ENCODE results near the gene CHRND.

CHRND gene

GRCh38 chr2:232577841-232578240 lies 51.9 kb downstream of the CHRND start:
- Histone ChIP-seq H3K27ac (no peak overlapping the region), H3K4me2 (no peak overlapping the region), H3K4me3 (no peak overlapping the region), H4K20me1 (no peaks in the 10 kb centered on the region), H3K9me3 (no peaks in the 10 kb centered on the region), H3K27me3 (no peaks in the 10 kb centered on the region), H3K9ac (no peak overlapping the region), H3K36me3 (peaks cover 62% of the 10 kb centered on the region), H3K4me1 (peaks cover 7% of the 10 kb centered on the region; the same call in 1 of the 2 replicates)
- no peak for TF ChIP-seq Cebpa-rat (IDR thresholded peaks at IDR 0.05)

DNA sequence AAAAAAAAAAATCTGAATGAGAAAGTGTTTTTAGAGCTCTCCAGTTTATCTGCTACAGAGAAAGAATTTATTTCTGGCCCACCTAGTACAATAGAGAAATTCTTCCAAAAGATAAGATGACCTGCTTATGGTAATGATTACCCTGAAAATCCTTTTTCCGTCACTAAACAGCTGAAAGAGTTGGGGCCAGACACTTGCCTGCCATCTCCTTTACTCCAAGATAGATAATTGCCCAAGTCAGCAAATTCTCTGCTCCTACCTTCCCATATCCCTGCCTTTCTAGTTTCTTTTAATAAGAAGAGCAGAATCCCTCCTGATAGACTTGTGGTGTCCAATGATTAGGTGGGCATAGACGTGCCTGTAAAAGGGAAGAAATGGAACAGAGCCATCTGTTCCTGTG lies 52.7 kb downstream of the CHRND start:
- Histone ChIP-seq H3K4me1 (peaks cover 7% of the 10 kb centered on the region; the same call in 1 of the 2 replicates), H3K4me3 (no peak overlapping the region), H3K27ac (no peak overlapping the region), H3K4me2 (no peak overlapping the region), H4K20me1 (no peaks in the 10 kb centered on the region), H3K9me3 (no peaks in the 10 kb centered on the region), H3K36me3 (peaks cover 62% of the 10 kb centered on the region), H3K9ac (no peak overlapping the region), H3K27me3 (no peaks in the 10 kb centered on the region)
- TF ChIP-seq Cebpa-rat (IDR thresholded peaks at IDR 0.05) = no peak

DNA sequence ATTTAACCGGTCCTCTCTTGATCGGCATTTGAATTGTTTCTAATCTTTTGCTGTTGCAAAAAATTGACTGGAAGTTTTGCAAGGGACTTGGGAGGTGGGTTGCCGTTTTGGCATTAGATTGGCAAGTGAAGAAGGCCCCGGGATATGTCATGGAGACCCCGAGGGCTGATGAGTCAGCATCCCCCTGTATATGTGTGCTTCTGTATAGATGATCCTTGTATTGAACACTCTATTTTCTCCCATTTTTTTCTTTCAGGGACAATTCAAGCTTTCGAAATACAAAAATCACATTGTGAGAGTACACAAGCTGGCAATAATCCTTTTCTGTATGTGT lies 54.7 kb downstream of the CHRND start:
- Histone ChIP-seq H3K4me1 (peaks cover 7% of the 10 kb centered on the region; the same call in 1 of the 2 replicates), H3K4me2 (no peak overlapping the region), H3K27me3 (no peaks in the 10 kb centered on the region), H3K36me3 (peaks cover 58% of the 10 kb centered on the region), H4K20me1 (no peaks in the 10 kb centered on the region), H3K9ac (no peak overlapping the region), H3K4me3 (no peak overlapping the region), H3K9me3 (no peaks in the 10 kb centered on the region), H3K27ac (no peak overlapping the region)
- TF ChIP-seq Cebpa-rat (IDR thresholded peaks at IDR 0.05) = no peak

DNA sequence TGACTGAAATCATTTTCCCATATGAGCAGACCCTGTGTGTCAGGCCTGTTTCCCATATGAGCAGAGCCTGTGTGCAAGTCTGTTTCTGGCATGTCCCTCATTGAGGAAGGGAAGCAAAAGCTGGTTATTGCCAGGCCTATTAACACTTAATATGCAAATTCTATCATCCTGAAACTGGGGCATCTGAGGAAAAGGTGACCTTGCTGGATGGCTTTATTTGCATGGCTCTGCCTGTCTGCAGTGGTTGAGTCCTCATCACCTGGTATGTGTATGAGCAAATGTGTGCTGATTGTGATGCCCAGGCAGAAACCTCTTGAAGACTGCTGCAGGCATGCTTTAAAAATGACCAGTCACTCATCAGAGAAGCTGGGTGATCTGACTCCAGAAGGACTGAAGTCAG lies 55.8 kb downstream of the CHRND start:
- no peaks in the 10 kb centered on the region for H4K20me1 ChIP-seq
- H3K4me1 ChIP-seq = no peaks in the 10 kb centered on the region
- peaks cover 62% of the 10 kb centered on the region for H3K36me3 ChIP-seq
- no peak overlapping the region for H3K4me3 ChIP-seq
- no peaks in the 10 kb centered on the region for H3K27me3 ChIP-seq
- no peak for TF ChIP-seq Cebpa-rat (IDR thresholded peaks at IDR 0.05)
- no peak overlapping the region for H3K27ac ChIP-seq
- H3K4me2 ChIP-seq = no peak overlapping the region
- no peak overlapping the region for H3K9ac ChIP-seq
- H3K9me3 ChIP-seq = no peaks in the 10 kb centered on the region

DNA sequence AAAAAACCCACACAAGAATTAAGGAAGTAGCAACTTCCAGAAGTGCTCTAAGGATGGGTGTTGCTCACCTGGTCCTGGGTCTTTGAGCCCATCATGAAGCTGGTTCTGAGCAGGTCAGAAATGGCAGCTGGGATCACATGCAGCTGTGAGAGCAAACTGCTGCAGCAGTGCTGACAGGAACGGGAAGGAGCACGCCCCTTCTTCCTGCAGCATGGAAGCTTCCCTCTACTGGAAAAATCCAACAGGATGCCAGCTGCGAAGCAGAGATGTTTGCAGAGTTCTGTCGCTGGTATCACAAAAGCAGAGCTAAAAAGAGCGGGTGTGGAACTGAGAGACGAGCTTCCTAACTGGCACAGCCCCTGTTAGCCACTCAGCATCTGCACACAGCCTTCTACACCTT lies 58.3 kb downstream of the CHRND start:
- Histone ChIP-seq H3K36me3 (peaks cover 58% of the 10 kb centered on the region), H3K27ac (no peak overlapping the region)

More for the DNA sequence above, 58.3 kb downstream of the CHRND start:
- Histone ChIP-seq H3K4me1 (no peaks in the 10 kb centered on the region), H3K9me3 (no peaks in the 10 kb centered on the region), H3K4me2 (no peak overlapping the region), H4K20me1 (no peaks in the 10 kb centered on the region), H3K4me3 (no peak overlapping the region), H3K27me3 (no peaks in the 10 kb centered on the region), H3K9ac (no peak overlapping the region)
- TF ChIP-seq Cebpa-rat (IDR thresholded peaks at IDR 0.05) = no peak
